Testis (tissue), 2 donors: ENCODE measurements around the gene ECHS1.

Source experiments
- POLR2A ChIP-seq: fragments of 450-650 bp; IDR thresholded peaks from one replicate; pipeline ENCODE4 v1.6.1; 2017; ENCODE audit warnings: antibody characterized with exemption, mild to moderate bottlenecking, moderate library complexity
- TF ChIP-seq, protein P1 (sequence below), 3 experiments: fragments of 450-650 bp in 2 of 3; fragments of 200-600 bp in 1 of 3; sonication (generic) in 1 of 3; IDR thresholded peaks; one replicate each; pipeline ENCODE4 v1.5.1; 2016 to 2019; ENCODE audit warnings: antibody characterized with exemption in 3 of 3, mild to moderate bottlenecking in 2 of 3, moderate library complexity in 1 of 3

DNA sequence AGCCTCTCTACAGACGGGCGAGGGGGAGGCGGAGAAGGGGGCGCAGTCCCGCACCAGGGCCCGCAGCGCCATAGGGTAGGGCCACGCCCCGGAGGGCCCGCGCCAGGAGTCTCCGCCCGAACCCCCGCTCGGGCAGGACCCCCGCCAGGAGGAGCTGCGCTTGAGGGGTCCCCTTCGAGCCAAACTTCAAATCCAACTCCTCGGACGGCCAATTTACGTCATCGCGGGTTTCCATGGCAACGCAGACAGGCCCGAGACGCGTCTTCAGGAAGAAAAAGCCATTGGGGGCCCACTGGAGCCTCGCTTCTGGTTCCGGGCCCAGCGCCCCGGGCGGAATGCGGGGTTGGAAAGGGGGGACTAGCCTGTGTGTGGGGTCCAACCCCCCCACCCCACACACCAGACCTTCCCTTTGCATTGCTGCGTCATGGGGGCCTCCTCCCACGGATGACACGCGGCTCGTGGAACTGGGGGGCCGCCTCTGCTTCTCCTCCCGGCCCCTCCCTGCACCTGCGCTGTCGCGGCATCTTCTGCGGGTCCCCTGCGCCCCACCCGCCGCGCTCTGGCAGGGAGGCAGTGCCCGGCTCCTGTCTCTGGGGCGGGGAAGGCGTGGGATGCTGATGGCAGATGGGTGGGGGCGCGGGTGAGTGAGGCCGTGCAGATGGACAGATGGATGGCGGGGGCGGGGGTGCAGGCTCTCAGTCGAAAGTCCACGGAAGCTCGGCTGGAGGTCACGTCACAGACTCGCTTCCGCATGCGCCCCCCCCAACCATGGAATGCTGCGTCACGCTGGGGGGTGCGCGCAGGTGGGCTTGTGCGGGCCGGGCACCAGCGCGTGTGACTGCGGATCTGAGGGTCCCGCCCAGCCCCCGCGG, 37.7 kb downstream of the ECHS1 start:
- TF ChIP-seq, protein P1, sequence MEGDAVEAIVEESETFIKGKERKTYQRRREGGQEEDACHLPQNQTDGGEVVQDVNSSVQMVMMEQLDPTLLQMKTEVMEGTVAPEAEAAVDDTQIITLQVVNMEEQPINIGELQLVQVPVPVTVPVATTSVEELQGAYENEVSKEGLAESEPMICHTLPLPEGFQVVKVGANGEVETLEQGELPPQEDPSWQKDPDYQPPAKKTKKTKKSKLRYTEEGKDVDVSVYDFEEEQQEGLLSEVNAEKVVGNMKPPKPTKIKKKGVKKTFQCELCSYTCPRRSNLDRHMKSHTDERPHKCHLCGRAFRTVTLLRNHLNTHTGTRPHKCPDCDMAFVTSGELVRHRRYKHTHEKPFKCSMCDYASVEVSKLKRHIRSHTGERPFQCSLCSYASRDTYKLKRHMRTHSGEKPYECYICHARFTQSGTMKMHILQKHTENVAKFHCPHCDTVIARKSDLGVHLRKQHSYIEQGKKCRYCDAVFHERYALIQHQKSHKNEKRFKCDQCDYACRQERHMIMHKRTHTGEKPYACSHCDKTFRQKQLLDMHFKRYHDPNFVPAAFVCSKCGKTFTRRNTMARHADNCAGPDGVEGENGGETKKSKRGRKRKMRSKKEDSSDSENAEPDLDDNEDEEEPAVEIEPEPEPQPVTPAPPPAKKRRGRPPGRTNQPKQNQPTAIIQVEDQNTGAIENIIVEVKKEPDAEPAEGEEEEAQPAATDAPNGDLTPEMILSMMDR (IDR thresholded peaks at IDR 0.05): no peak
- no peak for TF ChIP-seq POLR2A
